ENCODE data around the gene COLQ. TPM values are rescaled to one million over a fixed set of nuclear protein-coding genes. Genes with fewer than 3 reads are reported as not detected.
A peak's percentile ranks its signal among the peaks of the same experiment; 100 is the strongest.

Gene COLQ
- total and polyA plus RNA-seq, 8 donors, result 1.9 to 12.6 (median 10.1) TPM

GRCh38 chr3:15506571-15506970, 14.9 kb downstream of the COLQ start:
- Histone ChIP-seq H3K36me3 (no peaks in the 10 kb centered on the region), H3K27ac (no peak overlapping the region), H3K27me3 (no peaks in the 10 kb centered on the region), H3K9me3 (no peaks in the 10 kb centered on the region), H3K4me1 (no peaks in the 10 kb centered on the region), H3K4me3 (no peak overlapping the region)
- ATAC-seq (no peak), DNase-seq (no peak)
- intact Hi-C loops (cut with DNase I), result no loop called here
- TF ChIP-seq, protein P1, sequence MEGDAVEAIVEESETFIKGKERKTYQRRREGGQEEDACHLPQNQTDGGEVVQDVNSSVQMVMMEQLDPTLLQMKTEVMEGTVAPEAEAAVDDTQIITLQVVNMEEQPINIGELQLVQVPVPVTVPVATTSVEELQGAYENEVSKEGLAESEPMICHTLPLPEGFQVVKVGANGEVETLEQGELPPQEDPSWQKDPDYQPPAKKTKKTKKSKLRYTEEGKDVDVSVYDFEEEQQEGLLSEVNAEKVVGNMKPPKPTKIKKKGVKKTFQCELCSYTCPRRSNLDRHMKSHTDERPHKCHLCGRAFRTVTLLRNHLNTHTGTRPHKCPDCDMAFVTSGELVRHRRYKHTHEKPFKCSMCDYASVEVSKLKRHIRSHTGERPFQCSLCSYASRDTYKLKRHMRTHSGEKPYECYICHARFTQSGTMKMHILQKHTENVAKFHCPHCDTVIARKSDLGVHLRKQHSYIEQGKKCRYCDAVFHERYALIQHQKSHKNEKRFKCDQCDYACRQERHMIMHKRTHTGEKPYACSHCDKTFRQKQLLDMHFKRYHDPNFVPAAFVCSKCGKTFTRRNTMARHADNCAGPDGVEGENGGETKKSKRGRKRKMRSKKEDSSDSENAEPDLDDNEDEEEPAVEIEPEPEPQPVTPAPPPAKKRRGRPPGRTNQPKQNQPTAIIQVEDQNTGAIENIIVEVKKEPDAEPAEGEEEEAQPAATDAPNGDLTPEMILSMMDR (IDR thresholded peaks at IDR 0.05), result no peak

- no peaks in the 10 kb centered on the region for H3K9me3 ChIP-seq
- H3K4me1 ChIP-seq, result peaks cover 0 to under 1% of the 10 kb centered on the region in 2 donors
- no peak overlapping the region for H3K27ac ChIP-seq
- intact Hi-C loops (cut with DNase I), result no loop called here
- TF ChIP-seq, protein P1 (IDR thresholded peaks at IDR 0.05), result no peak
- H3K27me3 ChIP-seq, result no peaks in the 10 kb centered on the region
- ATAC-seq (no peak), DNase-seq (no peak)
- no peaks in the 10 kb centered on the region for H3K36me3 ChIP-seq
- H3K4me3 ChIP-seq, result no peak overlapping the region
Measured at GRCh38 chr3:15505479-15506165, 15.9 kb downstream of the COLQ start.

- Histone ChIP-seq H3K27me3 (no peaks in the 10 kb centered on the region), H3K4me3 (no peak overlapping the region), H3K36me3 (no peaks in the 10 kb centered on the region), H3K27ac (no peak overlapping the region), H3K4me1 (peaks cover 5 to 16% of the 10 kb centered on the region in 2 donors), H3K9me3 (no peaks in the 10 kb centered on the region)
- intact Hi-C loops (cut with DNase I), result no loop called here
- DNase-seq, result no peak
- no peak for ATAC-seq
- TF ChIP-seq, protein P1 (IDR thresholded peaks at IDR 0.05), result no peak
Measured at GRCh38 chr3:15502616-15503015, 18.9 kb downstream of the COLQ start.

DNA sequence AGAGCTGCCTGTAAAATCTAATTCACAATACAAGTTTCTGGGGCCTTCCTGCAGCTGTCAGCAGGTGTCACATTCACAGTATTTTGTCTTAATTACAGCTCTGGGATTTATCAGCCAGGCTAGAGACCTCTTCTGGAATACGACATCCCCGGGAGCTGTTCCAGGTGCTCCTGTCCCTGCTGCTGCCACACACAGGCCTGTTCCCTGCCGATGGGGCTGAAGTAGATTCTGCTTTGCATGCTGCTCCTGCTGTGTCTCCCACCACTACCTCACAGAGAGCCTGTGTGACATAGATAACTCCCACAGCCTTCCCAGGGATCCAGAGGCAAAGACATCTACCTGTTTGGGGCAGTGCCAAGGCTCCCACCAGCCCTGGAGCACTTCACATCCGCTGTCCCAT, 20.4 kb downstream of the COLQ start:
- H3K9me3 ChIP-seq, result no peaks in the 10 kb centered on the region
- DNase-seq (no peak), ATAC-seq (no peak)
- peaks cover 5 to 16% of the 10 kb centered on the region in 2 donors for H3K4me1 ChIP-seq
- TF ChIP-seq, protein P1 (IDR thresholded peaks at IDR 0.05), result no peak
- no peak overlapping the region for H3K27ac ChIP-seq
- intact Hi-C loops (cut with DNase I), result no loop called here
- H3K4me3 ChIP-seq, result no peak overlapping the region
- no peaks in the 10 kb centered on the region for H3K27me3 ChIP-seq
- H3K36me3 ChIP-seq, result no peaks in the 10 kb centered on the region

DNA sequence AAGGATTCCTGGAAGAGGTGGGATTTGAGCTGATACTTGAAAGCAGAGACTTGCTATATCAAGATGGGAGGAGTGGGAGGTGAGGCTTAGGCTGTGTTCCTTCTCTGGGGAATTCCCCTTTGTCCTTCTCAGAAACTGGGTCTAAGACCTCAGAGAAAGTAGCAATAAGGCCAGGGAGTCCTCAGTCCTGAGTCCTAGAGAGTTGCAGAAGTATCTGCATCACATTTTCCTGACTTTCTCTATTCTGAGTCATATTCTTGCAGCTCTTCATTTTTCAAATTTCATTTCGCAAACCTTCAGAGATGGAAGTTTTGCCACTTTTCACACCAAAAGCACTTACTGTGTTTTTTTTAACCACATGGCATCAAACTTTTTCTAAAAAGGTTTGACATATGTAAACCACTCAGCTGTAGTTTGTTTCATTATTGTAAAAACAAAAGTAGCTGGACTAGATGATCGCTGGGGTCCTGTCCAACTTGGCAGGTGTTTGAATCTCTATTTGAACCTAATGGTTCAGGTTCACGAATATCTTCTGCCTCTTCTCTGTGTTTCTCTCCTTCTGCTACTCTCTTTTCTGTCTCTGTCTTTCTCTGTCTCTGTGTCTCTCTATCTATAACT, 21.3 kb downstream of the COLQ start:
- no peak for DNase-seq
- Histone ChIP-seq H3K27ac (no peak overlapping the region), H3K27me3 (no peaks in the 10 kb centered on the region), H3K36me3 (no peaks in the 10 kb centered on the region), H3K4me1 (peaks cover 5 to 16% of the 10 kb centered on the region in 2 donors), H3K4me3 (no peak overlapping the region), H3K9me3 (no peaks in the 10 kb centered on the region)
- TF ChIP-seq, protein P1 (IDR thresholded peaks at IDR 0.05), result no peak
- ATAC-seq, result peak; percentile 63
- intact Hi-C loops (cut with DNase I), result no loop called here

All from left lung (tissue), 10 donors.